K562 (cell line): ENCODE data around the gene OR8A1. TPM values are rescaled to one million over a fixed set of nuclear protein-coding genes. Genes with fewer than 3 reads are reported as not detected.

ENCODE experiments used
- AFF1 ChIP-seq, 2 experiments: fragments of 450-650 bp; IDR thresholded peaks; 2 replicates each; pipeline ENCODE4 v1.6.1; 2018; ENCODE audit warnings: mild to moderate bottlenecking in 2 of 2, low read depth in 1 of 2; ENCODE audit not compliant: partially characterized antibody in 2 of 2
- BCOR ChIP-seq: fragments of 450-650 bp; IDR thresholded peaks from 2 replicates; pipeline ENCODE4 v1.6.1; 2016
- BDP1 ChIP-seq: IDR thresholded peaks from 3 replicates; pipeline ENCODE4 v1.6.1; 2011; ENCODE audit not compliant: insufficient read length, insufficient read depth
- FOXA3 ChIP-seq, 2 experiments: fragments of 450-650 bp in 1 of 2; sonication (generic) in 1 of 2; formaldehyde crosslinking; IDR thresholded peaks in 1 of 2; conservative IDR thresholded peaks in 1 of 2; 2 replicates each; pipeline versions ENCODE4 v1.4.0 to v1.8.0; 2020 to 2022; ENCODE audit warnings: mild to moderate bottlenecking in 2 of 2, missing genetic modification reagents in 1 of 2
- HDAC2 ChIP-seq: fragments of 450-650 bp; IDR thresholded peaks from 2 replicates; pipeline ENCODE4 v1.6.1; 2016; ENCODE audit warnings: mild to moderate bottlenecking
- HDAC3 ChIP-seq: fragments of 450-650 bp; IDR thresholded peaks from 2 replicates; pipeline ENCODE4 v1.6.1; 2018; ENCODE audit warnings: borderline replicate concordance, mild to moderate bottlenecking, moderate library complexity; ENCODE audit not compliant: partially characterized antibody
- JUN ChIP-seq, 2 experiments: sonication (generic) in 1 of 2; formaldehyde crosslinking in 1 of 2; IDR thresholded peaks; 2 replicates each; pipeline versions ENCODE4 v1.6.1 to v1.8.0; 2012 to 2022; ENCODE audit warnings: borderline replicate concordance in 2 of 2, mild to moderate bottlenecking in 2 of 2, improper control_type of control experiment in 1 of 2, low read depth in 1 of 2, low read length in 1 of 2, missing genetic modification reagents in 1 of 2
- NR4A1 ChIP-seq, 2 experiments: fragments of 250-450 bp in 1 of 2; fragments of 450-650 bp in 1 of 2; sonication (Bioruptor Pico) in 1 of 2; IDR thresholded peaks; 2 replicates each; pipeline versions ENCODE4 v1.4.0 to v1.6.1; 2016 to 2020; ENCODE audit warnings: mild to moderate bottlenecking in 2 of 2, missing compliant biosample characterization in 1 of 2, missing genetic modification characterization in 1 of 2, moderate library complexity in 1 of 2
- PHF20 ChIP-seq: fragments of 450-650 bp; IDR thresholded peaks from 2 replicates; pipeline ENCODE4 v1.6.1; 2018; ENCODE audit not compliant: partially characterized antibody
- SMAD1 ChIP-seq: fragments of 150-350 bp; IDR thresholded peaks from 2 replicates; pipeline ENCODE4 v1.6.1; 2014; ENCODE audit warnings: low read length, low read depth; ENCODE audit not compliant: partially characterized antibody
- SNAPC5 ChIP-seq: fragments of 250-450 bp; sonication (Bioruptor Pico); IDR thresholded peaks from 2 replicates; pipeline ENCODE4 v1.8.0; 2021; ENCODE audit warnings: moderate library complexity, mild to moderate bottlenecking, inconsistent platforms
- THAP12 ChIP-seq: fragments of 250-450 bp; sonication (Bioruptor Pico); IDR thresholded peaks from 2 replicates; pipeline ENCODE4 v1.9.0; 2021; ENCODE audit warnings: mild to moderate bottlenecking, inconsistent platforms
- ZKSCAN3 ChIP-seq: fragments of 250-450 bp; sonication (Bioruptor Pico); IDR thresholded peaks from 2 replicates; pipeline ENCODE4 v1.4.0; 2020
- ZNF184 ChIP-seq: sonication (generic); formaldehyde crosslinking; IDR thresholded peaks from 2 replicates; pipeline ENCODE4 v1.5.0; 2020; ENCODE audit warnings: missing genetic modification reagents
- ZNF277 ChIP-seq: fragments of 250-450 bp; sonication (Bioruptor Pico); IDR thresholded peaks from 2 replicates; pipeline ENCODE4 v1.8.0; 2022; ENCODE audit warnings: inconsistent platforms, mild to moderate bottlenecking, moderate library complexity, borderline replicate concordance
- ZNF3 ChIP-seq: fragments of 250-450 bp; sonication (Bioruptor Pico); IDR thresholded peaks from 2 replicates; pipeline ENCODE4 v1.5.0; 2021; ENCODE audit warnings: mild to moderate bottlenecking, moderate library complexity
- ZNF449 ChIP-seq: fragments of 250-450 bp; sonication (Bioruptor Pico); IDR thresholded peaks from 2 replicates; pipeline ENCODE4 v1.8.0; 2022; ENCODE audit warnings: moderate library complexity, mild to moderate bottlenecking, inconsistent platforms
- ZNF707 ChIP-seq: fragments of 250-450 bp; sonication (Bioruptor Pico); conservative IDR thresholded peaks from 2 replicates; pipeline ENCODE4 v1.8.0; 2022; ENCODE audit warnings: inconsistent platforms, mild to moderate bottlenecking, moderate library complexity
- polyA plus RNA-seq, 8 experiments: library from polyadenylated mRNA; depleted of rRNA in 4 of 8; stranded (reverse) in 5 of 8; unstranded in 3 of 8; fragments of >200 nt; fragmentation: Nextera tagmentation in 2 of 8; fragmentation: Illumina TruSeq in 1 of 8; extraction: Ambion mirVana in 2 of 8; extraction: Trizol in 1 of 8; gene quantifications; 2 replicates each; pipeline versions ENCODE4 v1.2.1 to v1.2.3, GENCODE V29; 2011 to 2014; ENCODE audit warnings: inconsistent platforms in 1 of 8, missing spikeins in 1 of 8
- total RNA-seq, 7 experiments: library from RNA; depleted of rRNA in 6 of 7; stranded (reverse); fragments of >200 nt in 6 of 7; fragmentation: Illumina TruSeq in 2 of 7; extraction: Trizol in 2 of 7; gene quantifications; 2 replicates each; pipeline versions ENCODE4 v1.2.1 to v1.2.3, GENCODE V29; 2011 to 2021; ENCODE audit warnings: low replicate concordance in 1 of 7

OR8A1 gene
- total and polyA plus RNA-seq, 9 of the 15 experiments (the other 6 are each of a cell fraction or from before 2014, with no cell fraction given): 0.27 to 2.7 (median 1.4) TPM

GRCh38 chr11:124535552-124536232 lies 34.1 kb upstream of the OR8A1 start (continued):
- TF ChIP-seq NR4A1 (CRISPR knock-in tag; IDR thresholded peaks at IDR 0.05) (no peak), NR4A1 (tag; IDR thresholded peaks at IDR 0.05) (no peak), AFF1 (IDR thresholded peaks at IDR 0.05; ENCODE audit: low read depth in 1 of 2, partially characterized antibody in 2 of 2) (no peak), ZNF3 (CRISPR knock-in tag) (no peak), HDAC3 (no peak), ZNF184 (CRISPR knock-in tag) (no peak), FOXA3 (CRISPR knock-in tag; conservative IDR thresholded peaks at IDR 0.05 in 1 of 2, IDR thresholded peaks at IDR 0.05 in 1 of 2) (no peak), THAP12 (CRISPR knock-in tag) (no peak), ZKSCAN3 (CRISPR knock-in tag) (no peak), BCOR (no peak), SMAD1 (no peak), HDAC2 (no peak), ZNF707 (no peak), ZNF277 (CRISPR knock-in tag) (no peak), JUN (IDR thresholded peaks at IDR 0.05; ENCODE audit: borderline replicate concordance, low read depth, low read length) (0 out of 2 replicates have a peak, but pooled peaks have one; percentile 27), JUN (CRISPR knock-in tag; IDR thresholded peaks at IDR 0.05; ENCODE audit: borderline replicate concordance) (no peak), SNAPC5 (no peak), BDP1 (no peak), PHF20 (no peak), ZNF449 (no peak)
